HL-60/S4 (cell line): Measurements from ENCODE around the gene CNBP.

ENCODE experiments used
- in situ Hi-C: fragments of 300-500 bp; cut with MboI; formaldehyde crosslinking; loops from 2 replicates; pipeline ENCODE4 v1.14.3; 2022; ENCODE audit warnings: low sequenced_read_pairs

Gene CNBP

DNA sequence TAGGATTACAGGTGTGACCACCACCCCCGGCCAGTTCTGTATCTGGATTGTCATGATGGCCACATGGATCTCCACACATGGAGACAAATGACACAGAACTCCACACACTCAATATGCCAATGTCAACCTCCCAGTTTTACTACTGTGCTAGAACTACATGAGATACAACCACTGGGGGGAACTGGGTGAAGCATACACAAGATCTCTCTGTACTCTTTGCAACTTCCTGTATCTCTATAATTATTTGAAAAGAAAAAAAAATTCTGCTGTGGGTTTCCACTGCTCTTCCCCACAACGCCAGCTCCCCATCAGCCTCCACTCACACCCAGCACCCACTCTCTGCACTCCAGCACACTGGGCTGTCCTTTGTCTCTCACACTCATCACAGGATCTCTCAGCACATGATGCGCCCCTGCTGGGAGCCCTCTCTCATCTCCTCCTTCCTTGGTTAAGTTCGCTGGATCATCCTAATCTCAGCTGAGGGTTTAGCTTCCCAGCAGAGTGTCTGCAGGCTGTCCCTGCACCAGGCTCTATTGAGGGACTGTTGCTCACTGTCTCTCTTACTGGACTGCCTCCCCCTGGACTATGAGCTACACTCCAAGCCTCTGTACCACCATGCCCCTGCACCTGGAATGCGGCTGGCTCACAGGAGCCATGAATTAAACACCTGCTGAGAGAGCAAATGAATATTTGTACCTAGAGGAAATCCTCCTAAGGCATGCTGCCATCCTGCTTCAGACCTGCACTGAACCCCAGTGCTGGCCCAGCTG is 51.4 kb downstream of the CNBP start:
- in situ Hi-C loops, result no loop called here

DNA sequence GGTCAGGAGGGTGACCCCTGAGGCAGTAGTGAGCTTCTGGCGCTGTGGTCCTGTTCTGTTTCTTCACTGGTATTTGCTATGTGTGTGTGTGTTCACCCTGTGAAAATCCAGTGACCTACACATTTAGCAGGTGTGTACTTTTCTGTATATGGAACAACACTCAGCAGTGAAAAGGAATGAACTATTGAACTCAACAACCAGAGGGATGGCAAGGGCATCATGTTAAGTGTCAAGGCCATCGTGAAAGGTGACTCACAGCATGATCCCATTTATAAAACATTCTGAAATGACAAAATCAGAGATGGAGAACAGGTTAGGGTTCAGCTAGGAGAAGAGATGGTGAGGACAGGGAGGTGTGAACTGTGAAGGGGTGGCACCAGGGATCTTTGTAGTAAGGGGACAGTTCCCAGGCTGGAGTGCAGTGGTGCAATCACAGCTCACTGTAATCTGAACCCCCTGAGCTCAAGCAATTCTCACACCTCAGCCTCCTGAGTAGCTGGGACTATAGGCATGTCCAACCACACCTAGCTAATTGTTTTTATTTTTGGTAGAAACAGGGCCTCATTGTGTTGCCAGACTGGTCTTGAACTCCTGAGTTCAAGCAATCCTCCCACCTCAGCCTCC is 52.1 kb downstream of the CNBP start:
- in situ Hi-C loops, result no loop called here

DNA sequence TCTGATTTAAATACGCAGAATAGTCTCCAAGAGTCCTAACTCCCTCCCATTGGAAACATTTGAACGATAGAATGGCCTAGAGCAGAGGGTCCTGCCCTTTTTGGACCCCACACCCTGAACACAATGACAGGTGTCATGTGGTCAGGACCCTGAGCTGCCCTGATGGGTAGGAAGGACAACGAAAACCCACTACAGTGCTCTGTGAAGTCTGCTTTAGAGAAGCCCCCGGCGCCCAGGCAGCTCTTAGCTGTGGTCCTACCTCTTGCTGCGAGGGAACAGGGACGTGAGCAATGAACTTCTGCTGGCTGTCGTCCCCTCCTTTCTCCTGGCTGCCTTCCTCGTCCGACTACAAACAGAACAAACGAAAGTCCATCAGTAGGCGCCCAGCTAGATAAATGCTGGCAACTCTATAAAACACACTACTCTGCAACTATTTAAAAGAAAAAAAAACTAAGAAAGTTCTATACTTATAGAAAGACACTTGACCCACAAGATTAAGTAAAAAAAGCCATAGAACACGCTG is 53.3 kb downstream of the CNBP start:
- in situ Hi-C loops, result no loop called here

DNA sequence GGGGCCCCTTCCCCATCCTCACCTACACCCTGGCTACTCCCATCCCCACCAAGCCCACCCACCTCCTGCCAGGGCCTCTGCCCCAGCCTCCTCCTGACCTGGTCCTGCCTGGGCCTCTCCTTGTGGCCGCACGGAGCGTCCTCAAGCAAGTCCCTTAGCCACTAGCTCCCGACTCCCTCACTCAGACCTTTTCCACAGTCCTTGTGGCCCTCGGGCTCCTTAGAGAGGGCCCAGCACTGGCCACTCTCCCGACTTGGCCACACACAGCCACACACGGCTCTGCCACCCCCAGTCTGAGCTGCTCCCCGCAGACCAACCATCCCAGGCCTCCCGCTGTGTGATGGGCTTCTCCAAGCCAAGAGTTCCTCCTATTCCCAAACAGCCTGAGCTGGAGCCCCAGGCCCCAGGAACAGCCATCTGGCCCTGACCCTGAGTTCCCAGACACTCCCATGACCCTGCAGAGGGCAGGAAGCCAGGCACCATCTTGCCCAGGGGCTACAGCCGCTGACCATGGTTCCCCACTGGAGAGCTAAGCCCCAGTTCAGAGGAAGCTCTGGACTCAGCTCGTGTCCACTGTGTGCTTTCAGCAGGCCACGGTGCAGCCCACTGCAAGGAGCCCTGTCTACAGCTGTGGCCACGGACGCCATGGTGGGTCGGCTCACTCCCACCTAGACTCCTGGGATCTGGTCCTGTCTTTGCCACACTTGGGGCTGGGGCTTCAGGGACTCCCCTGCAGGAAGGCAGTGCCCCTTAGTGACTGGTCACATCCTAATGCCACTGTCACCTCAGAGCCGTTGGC is 55.1 kb downstream of the CNBP start:
- in situ Hi-C loops, result no loop called here

DNA sequence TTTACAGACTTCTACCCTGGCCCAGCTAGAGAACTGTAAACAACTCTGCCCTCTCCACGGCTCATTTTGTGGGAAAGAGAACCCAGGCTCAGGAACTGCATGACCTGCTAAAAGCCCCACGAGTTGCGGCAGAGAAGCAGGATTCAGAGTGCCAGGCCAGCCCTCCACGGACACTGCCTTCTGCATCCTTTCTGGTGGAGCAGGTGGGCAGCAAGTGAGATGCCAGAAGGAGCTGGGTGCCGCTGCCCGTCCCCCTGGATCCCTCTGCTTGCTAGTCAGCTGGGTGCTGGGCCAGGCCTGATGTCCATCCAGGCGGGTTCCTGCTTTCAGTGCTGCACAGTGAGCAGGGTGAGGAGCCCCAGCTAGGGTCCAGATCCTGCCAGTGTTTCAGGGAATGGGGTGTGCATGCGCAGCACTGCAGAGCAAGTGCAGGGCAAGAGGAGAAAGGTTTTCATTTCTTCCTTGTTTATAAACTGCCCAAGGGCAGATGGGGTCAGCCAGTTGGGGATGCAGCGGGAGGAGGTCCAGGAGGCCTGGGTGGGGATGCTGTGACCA is 56.9 kb downstream of the CNBP start:
- in situ Hi-C loops, result no loop called here

DNA sequence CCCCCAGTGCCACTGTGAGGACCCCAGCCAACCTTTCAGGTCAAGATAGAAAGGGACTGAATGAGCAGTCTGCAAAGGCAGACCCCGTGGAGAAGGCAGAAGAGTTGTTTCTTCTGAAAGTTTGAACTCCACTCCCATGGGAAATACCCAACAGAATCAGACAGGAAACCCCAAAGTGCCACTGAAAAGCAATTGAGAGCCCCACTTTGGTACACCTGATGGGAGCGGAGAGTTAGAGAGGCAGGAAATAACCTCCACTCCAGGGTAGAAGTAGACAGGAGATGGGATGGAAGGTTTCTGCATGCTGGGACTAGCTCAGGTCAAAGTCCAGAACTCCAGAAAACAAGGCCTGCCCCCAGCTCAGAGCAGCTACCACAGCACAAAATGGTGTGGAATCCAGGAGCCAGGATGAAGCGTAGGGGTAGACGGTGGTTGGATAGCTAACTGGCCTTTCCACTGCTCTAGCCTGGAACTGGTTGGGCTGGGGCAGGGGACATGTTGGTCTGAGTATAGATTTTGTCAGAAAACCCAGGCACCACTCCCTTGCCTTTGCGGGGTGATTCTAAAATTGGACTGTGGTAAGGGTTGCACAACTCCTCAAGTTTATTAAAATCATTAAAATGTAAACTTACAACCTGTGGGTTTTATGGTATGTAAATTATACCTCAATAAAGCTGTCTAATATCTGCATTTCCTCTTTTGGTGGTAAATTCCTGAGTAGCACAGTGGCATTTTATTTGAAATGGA is 60.2 kb downstream of the CNBP start:
- in situ Hi-C loops, result no loop called here

DNA sequence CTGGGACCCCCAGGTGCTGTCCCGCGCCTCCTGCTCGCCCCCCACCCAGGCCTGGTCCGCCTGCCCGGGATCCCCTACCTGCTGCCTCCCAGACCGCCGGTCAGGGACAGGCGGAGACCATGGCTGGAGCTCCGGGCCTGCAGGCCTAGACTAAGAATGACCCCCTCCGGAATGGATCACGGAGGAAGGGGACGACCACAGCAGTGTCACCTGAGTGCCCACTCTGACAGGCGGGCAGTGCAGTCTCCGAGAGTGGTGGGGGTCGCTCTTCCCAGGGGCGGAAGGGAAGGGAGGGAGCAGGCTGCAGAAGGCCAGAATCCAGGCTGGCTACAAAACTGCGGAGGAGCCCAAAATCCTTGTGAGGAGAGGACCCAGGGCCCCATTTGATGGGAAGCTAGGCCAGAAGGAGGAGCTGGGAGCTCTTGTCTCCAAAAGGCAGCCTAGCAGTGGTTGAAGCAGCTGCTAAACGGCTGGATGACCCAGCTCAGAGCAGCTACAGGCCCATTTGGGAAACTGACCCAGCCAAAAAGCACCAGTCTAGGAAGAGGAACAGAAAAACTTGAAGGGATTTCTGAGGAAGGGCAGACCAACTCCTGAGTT is 61.2 kb downstream of the CNBP start:
- in situ Hi-C loops, result no loop called here

DNA sequence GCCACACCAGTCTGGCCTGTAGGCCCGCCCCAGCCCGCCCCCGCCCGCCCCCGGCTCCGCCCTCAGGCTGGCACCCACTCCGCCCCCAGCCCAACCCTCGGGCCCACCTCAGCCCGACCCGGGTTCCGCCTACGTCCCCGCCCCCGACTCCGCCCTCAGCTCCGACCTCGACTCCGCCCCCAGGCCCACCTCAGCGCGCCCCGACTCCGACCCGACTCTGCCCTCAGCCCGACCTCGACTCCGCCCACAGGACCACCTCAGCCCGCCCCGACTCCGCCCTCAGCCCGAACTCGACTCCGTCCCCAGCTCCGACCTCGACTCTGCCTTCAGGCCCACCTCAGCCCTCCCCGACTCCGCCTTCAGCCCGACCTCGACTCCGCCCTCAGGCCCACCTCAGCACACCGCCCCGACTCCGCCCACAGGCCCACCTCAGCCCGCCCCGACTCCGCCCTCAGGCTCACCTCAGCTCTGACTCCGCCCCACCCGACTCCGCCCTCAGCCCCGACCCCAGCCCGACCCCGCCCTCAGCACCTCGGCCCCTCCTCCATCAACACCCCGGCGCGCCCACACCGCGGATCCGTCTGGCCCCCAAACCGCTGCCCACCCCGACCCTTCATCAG is 61.8 kb downstream of the CNBP start, which contains the start of gene RAB43:
Gene RAB43, minus strand, starts transcription at position 13 of the 620 bp plus-strand sequence. CDS start 315 bp downstream, outside the sequence.
- in situ Hi-C loops, result no loop called here

DNA sequence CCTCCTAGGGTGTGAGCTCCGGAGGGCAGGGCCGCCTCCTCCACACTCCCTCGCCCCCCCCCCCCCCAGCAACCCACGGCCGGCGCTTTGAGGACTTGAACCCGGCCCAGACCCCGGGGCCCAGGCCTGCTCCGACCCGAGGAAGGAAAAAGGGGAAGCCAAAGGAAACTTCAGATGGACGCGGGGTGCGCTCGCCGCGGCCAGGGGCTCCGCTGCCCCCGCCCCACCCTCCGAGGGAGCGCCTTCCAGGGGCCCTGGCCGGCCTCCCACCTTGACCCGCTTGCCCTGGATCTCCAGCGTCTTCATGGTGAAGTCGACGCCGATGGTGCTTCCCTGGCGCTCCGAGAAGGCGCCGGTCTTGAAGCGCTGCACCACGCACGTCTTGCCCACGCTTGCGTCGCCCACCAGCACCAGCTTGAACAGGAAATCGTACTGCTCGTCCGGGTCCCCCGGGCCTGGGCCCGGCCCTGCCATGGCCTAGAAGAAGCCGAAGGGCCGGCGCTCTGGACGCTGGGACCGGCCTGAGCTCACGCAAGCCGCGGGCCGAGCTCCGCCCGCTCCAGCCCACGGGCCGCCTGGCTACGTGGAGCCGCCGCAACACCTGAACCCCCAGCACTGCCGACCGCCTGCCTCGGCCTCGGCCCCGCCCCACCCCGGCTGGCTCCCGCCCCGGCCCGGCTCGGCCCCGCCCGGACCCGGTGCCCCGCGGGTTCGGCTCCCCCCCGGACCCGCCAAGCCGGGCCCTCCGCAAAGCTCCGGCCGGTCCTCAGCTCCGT is 62.5 kb downstream of the CNBP start:
- in situ Hi-C loops, result no loop called here

DNA sequence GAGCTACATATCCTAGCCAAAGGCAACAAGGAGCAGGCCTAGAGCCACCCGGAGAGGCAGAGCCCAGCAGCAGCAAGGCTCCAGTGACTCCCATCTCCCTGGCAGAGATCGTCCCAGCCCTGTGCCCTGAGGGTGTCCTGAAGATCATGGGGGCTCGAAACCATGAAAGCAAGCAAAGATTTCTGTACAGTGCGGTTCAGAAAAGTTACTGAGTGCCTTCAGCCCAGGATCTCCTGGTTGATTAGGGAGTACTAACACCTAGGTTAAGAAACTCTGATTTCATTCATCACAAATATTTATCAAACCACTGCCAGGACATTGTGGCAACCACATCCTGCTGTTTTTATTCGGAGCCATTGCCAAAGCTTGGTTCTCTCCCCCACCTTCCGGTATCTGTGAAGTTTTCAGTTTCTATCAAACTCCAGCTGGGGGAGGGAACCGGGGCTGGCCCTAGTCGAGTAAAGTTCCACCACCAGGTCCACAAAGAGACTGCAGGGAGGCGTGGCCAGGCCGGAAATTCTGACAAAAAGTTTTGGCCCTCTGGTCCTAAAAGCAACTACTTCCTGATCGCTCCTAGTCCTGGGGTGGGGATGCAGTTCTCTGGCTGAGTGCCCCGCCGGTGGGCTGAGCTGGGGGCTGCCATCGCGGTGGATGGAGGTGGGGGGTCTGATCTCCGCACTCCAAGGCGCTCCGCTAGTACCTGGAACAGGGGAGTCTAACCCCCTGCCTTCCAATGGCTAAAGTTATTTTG is 63.3 kb downstream of the CNBP start:
- in situ Hi-C loops, result no loop called here

DNA sequence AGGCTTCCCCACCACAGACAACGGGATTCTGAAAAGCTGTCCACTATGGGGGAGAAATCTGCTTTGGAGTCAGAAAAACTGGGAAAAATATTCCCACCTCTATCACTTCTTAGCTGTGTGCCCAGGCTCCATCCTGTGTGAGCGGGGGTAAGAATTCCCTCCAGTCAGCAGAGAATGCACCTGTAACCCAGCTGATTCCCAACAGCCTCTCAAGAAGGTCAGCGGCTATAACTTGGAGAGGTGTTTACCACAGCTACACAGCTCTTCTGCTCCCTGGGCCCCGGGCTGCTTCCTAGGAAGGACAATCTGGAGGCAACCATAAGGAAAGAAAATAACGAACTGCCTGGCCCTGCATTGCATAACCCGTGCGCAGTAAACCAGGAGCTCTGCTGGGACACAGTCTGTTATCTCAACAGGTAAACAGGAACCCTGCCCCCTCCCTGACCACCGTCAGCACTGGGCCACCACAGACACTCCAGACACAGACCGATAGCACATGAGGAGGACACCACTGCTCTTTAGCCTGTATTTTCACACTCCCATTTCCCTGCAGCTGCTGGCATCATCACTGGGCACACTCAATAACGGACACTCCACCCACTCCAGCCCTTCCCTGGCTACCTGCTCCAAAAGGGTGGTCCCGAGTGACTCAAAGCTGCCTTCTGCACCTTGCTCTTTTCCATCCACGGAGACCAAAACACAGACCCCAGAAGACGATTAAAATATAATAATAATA is 64.2 kb downstream of the CNBP start:
- in situ Hi-C loops, result no loop called here

DNA sequence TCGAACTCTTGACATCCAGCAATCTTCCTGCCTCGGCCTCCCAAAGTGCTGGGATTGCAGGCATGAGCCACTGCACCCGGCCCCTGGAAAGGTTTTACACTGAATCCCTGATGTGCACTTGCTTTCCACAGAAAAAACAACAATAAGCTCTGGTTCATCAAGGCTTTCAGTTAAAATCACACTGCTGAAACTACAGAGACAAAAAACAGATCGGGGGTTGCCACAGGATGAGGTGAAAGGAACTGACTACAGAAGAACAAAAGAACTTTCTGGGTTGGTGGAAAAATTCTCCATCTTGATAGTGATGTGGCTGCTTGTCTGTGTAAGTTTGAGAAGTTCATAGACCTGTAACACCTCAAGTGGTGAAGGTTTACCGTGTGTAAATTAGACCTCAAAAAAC is 65.0 kb downstream of the CNBP start:
- in situ Hi-C loops, result no loop called here
